Effector CD8-positive, alpha-beta T cell (primary cell): ENCODE data around the gene FATE1.

Source experiments
- DNase-seq: peaks from one replicate; lab custom pipeline; 2025; lab: John Stamatoyannopoulos, UW

The FATE1 gene

DNA sequence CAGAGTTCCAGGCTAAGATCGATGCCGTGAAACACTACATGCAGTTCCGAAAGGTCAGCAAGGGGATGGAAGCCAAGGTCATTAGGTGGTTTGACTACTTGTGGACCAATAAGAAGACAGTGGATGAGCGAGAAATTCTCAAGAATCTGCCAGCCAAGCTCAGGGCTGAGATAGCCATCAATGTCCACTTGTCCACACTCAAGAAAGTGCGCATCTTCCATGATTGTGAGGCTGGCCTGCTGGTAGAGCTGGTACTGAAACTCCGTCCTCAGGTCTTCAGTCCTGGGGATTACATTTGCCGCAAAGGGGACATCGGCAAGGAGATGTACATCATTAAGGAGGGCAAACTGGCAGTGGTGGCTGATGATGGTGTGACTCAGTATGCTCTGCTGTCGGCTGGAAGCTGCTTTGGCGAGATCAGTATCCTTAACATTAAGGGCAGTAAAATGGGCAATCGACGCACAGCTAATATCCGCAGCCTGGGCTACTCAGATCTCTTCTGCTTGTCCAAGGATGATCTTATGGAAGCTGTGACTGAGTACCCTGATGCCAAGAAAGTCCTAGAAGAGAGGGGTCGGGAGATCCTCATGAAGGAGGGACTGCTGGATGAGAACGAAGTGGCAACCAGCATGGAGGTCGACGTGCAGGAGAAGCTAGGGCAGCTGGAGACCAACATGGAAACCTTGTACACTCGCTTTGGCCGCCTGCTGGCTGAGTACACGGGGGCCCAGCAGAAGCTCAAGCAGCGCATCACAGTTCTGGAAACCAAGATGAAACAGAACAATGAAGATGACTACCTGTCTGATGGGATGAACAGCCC is 28.0 kb downstream of the FATE1 start:
- no peak for DNase-seq

DNA sequence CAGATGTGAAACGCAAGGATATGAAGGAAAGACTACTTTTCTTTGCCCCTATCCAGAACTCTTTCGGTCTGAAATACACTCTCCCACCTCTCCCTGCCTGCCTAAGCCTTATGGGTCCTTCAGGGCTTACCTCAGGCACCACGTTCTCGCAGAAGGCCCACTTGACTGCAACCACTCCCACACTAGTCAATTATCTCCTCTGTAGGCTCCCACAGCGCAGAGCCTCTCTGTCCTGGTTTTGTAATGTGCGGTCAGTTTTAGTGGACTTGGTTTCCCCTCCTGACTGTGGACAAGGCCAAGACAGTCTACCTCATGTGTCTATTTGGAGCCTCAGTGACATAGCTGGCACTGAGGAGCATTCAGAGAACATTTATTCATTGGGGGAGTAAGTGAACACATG is 29.8 kb downstream of the FATE1 start:
- no peak for DNase-seq

DNA sequence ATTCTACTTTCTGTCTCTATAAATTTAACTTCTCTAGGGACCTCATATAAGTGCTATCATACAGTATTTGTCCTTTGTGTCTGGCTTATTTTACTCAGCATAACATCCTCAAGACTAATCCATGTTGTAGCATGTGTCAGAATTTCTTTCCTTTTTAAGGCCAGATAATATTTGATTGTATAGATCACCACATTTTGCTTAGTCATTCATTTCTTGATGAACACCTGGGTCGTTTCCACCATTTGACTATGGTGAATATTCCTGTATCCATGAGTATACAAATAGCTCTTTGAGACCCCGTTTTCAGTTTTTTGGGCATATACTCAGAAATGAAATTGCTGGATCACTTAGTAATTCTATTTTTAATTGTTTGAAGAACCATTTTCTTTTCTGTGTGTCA is 30.7 kb downstream of the FATE1 start:
- no peak for DNase-seq

DNA sequence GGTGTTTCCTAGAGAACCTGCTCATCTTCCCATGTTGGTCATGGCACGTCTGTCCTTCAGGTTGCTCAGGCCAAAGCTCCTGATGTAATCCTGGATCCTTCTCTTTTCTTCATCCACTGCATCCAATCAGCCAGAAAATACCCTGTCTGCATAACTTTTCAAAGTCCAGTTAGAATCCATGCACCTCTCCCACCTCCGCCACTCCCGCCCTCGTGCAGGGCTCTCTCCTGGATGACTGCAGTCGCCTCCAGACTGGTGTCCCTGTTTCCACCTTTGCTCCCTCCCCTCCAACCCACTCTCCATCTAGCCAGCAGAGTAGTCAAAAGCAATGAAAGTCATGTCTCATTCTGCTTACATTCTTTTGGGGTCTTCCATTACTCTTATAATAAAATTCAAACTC is 34.7 kb downstream of the FATE1 start:
- no peak for DNase-seq

DNA sequence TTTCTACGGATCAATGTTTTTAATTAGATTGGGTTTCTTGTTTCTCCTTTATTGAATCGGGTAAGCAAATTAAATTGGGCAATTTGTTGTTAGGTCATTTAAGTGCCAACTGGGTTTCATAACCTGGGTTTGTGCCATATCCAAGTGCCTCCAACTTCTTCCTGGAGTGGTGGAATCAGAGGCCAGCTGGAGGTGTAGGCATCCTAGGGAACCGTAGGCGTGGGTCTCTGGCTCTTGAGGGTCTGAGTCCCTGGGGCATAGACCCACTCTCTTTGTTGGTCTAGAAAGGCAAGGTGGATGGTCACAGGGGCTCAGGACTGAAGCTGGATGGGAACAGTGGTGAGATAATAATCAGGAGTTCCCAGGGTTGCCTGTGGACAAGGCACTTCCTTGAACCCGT is 37.0 kb downstream of the FATE1 start:
- no peak for DNase-seq

DNA sequence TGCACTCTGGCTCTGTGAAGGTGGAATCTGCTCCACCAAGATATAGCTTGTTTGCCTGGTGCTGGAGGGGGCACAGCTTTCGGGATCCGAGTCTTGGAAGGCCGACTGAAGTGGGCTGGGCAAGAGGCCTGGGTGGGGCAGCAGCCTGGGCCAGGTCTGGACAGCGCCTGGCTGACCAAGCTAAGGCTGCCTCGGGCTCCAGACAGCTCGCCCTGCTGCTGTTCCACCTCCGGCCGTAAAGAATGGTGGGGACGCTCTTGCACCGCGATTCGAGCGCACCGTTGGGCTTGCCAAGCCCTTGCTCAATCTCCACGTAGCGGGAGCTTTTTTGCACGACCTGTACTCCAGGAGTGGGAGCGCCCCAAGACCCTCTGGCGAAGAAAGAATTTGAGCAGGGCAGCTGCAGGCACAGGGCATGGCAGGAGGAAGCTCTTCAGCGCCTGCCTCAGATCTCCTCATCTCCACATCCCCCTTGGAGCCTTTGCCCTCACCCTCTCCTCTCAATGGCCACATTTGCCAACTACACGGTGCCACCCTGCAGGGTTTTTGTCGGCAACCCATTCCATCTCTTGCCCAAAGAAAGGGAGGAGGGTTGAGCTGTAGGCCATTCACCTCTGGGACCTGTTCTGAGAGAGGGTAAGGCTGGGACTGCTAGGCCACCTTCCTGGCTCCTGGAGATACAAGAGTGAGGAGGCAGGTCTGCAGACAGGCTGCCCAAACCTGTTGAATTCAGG is 37.6 kb downstream of the FATE1 start:
- no peak for DNase-seq

DNA sequence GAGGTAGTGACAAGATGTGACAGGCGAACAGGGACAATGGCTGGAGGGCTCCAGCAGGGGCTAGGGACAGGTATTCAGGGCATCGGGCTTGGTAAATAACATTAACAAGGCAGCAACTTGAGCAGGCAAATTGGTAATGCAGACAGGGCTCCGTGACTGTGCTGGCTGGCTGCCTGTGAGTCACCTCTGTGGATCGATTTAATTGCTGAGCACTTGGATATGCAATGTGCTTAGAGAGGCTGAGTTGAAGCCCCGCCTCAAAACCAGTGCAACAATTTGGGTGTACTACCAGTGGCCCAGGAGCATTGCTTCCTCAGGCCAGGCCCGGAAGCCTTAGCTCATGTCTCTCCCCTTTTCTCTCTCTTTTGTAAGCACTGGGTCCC is 38.2 kb downstream of the FATE1 start:
- DNase-seq: no peak

DNA sequence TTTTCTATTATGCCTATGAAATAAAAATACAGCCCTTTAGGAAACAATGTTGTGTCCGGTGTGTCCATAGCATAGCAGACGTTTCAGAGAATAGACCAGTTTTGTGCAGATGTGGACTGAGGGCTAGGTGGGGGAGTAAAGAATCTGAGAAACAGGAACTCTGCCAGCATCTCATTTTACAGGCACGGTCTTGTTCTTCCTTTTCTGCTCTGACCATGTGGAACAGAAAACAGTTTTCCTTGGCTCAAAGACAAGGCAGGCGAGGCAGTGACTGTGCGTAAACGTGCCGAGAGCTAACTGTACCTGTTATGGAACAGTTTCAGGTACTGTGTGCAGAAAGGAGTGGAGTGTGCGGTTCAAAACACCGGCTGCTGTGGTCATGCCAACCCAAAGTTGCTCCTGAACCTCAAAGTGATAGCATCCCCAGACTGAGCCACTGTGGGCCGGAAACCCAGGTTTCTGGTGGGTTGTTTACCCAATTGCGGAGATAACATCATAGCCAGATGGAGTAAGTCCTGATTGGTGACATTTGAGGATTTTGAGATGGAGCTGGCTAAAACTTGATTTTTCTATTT is 38.9 kb downstream of the FATE1 start:
- DNase-seq: no peak

DNA sequence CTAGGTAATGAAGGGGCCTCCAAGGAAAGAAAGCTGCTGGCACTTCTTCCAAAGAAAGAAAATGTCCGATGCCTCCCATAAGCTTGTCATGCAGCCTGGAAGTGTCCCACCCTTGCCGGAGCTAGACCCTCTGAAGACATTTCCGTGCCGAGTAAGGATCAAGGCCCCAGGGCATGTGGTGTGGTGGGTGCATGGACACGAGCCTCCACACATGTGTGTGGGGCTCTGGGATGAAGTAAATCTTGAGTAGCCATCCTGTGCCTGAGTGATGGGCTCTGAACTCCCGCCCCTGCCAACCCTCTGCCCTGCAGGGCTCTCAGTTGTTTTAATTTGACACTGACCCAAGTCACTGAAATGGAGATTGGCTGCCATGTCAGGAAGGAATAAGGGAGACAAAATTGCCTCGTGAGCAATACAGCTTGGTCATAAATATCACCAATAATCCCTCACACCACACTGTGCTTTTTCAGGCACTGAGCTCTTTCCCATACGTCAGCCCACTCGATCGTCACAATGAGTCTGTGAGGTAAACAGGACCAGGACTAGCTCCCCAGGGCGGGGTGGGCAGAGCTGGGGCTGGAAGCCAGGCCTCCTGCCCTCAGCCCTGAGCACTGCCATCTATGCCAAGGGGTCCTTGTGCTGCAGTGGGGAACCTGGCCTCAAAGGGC is 43.3 kb downstream of the FATE1 start:
- DNase-seq: no peak

DNA sequence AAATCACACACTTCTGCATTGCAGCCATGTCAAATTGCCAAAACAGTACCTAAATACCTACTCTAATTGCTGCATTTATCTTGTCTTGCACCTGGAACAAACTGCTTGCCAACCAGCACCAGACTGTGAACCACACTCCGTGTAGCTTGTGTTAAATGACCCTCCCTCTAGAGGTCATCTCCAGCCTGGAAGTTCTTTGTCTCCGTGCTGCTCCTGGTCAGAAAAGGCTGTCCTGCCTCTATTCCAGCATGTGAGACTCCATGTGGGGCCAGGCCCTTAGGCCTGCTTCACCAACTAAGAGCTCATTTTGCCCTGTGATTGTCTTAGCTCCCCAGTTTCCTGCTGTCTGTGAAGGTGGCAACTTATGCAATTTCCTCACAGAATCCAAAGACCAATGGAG is 47.0 kb downstream of the FATE1 start:
- DNase-seq: no peak

DNA sequence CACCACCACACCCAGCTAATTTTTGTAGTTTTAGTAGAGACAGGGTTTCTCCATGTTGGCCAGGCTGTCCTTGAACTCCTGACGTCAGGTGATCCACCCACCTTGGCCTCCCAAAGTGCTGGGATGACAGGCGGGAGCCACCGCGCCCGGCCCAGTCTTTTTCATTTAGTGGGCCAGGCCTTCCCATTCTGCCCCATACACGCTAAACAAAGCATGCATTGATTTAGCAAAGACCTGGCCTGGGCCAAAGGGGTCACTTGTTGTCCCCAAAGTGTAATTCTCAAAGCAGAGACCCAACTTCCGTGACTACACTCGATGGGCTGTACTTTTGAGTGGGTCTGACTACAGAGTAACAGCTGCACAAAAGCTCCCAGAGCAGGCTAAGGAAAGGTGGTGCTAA is 47.9 kb downstream of the FATE1 start:
- no peak for DNase-seq

DNA sequence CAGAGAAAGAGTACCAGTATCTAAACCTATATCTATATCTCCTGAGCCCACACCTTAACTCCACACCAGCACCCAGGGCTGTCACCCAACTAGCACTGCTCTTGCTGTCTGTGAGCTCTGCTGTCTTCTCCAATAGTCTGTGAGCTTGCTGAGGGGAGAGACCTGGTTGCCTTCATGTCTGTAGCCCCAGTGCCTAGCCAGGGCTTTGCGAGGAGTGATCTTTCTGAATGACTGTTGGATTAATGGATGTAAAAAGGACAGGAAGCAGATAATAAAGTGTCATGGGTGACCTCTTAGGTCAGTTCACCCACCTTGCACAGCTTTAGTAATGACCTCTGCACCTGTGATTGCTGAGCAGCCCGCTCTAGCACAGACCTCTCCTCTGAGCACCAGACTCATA is 49.2 kb downstream of the FATE1 start:
- no peak for DNase-seq

DNA sequence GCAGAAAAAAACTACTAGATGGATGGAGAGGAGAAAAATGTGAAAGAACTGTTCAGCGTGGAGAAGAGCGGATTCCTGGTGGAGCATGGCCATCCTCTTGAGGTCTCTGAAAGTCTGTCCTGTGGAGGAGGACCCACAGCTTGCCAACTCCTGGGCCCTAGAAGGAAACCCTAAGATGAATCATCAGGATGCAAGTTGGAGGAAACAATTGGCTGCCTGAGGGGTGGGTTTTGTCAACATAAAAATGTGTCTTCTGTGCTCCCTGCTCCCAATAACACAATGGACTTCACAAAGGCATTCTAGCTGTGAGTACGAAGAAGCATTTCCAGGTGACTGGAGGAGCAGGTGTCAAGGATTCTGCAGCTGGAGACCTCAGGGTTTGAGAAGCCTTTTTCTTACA is 55.9 kb downstream of the FATE1 start:
- DNase-seq: no peak
